ENCODE results near the gene CEPT1.

Gene CEPT1

DNA sequence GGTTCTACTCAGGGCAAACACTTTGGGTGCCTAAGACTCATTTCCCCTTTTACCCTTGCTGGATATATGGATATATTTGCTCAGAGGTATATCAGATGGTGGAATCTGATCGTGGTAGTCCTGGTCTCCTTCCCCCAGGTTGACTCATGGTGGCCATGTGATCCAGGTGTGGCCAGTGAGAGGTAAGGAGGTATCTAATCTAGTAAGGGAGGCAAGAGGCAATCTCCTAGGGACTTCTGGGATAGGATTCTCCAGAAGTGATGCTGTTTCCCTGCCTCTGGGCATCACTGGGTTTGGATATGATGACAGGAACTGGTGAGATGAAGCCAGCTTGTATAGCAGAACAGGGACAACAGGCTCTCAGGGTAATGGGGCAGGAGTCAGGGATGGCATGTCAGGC lies 68.9 kb downstream of the CEPT1 start:
- no peak overlapping the region for H3K27ac ChIP-seq
- H3K9ac ChIP-seq = no peak overlapping the region
- H3K4me1 ChIP-seq = peaks cover 5% of the 10 kb centered on the region
- no peak overlapping the region for H3K4me3 ChIP-seq (ENCODE audit: low read depth, low read length)
- TF ChIP-seq, protein P1, sequence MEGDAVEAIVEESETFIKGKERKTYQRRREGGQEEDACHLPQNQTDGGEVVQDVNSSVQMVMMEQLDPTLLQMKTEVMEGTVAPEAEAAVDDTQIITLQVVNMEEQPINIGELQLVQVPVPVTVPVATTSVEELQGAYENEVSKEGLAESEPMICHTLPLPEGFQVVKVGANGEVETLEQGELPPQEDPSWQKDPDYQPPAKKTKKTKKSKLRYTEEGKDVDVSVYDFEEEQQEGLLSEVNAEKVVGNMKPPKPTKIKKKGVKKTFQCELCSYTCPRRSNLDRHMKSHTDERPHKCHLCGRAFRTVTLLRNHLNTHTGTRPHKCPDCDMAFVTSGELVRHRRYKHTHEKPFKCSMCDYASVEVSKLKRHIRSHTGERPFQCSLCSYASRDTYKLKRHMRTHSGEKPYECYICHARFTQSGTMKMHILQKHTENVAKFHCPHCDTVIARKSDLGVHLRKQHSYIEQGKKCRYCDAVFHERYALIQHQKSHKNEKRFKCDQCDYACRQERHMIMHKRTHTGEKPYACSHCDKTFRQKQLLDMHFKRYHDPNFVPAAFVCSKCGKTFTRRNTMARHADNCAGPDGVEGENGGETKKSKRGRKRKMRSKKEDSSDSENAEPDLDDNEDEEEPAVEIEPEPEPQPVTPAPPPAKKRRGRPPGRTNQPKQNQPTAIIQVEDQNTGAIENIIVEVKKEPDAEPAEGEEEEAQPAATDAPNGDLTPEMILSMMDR (IDR thresholded peaks at IDR 0.05) = no peak
- H3K79me2 ChIP-seq = no peaks in the 10 kb centered on the region
- H3K27me3 ChIP-seq (ENCODE audit: control insufficient read depth, insufficient read depth, low read length) = no peaks in the 10 kb centered on the region
- H3K9me3 ChIP-seq (ENCODE audit: control insufficient read depth, low read length) = no peaks in the 10 kb centered on the region
- H2AFZ ChIP-seq = no peak overlapping the region
- no peaks in the 10 kb centered on the region for H3K36me3 ChIP-seq (ENCODE audit: control insufficient read depth, insufficient read depth, low read length)
- H3K4me2 ChIP-seq (ENCODE audit: low read length) = no peak overlapping the region

DNA sequence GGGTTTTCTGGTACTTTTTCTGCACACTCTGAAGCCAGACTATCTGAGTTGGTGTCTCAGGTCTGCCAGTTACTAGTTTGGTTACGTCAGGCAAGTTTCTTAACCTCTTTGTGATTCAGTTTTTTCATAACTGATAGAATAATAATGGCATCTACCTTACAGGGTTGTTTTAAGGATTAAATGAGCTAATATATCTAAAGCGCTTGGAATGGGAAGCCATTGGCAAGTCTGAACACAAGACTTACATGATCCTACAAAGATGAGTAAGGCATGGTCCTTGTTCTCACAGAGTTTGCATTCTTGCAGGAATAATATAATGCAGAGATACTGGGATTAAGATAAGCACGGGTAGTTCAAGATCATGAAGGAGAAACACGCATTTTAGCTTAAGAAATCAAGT lies 69.6 kb downstream of the CEPT1 start:
- no peaks in the 10 kb centered on the region for H3K27me3 ChIP-seq (ENCODE audit: control insufficient read depth, insufficient read depth, low read length)

DNA sequence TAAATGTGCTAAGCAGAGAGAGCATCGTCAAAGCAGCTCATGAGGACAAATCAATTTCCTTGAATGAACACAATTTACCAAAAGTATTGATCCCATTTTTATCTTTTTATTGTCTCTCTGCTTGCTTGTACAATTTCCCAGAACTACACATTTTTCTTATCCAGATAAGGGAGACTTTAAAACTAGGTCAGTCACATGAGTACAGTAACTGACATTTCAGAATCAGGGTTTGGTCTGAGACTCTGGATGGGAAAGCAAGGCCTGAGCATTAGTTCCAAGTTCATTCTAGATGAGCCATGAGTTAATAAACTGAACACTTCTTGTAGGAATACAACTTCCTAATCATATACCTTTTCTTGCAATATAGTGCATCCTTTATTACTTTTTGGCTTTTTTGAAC lies 71.9 kb downstream of the CEPT1 start:
- Histone ChIP-seq H3K9me3 (ENCODE audit: control insufficient read depth, low read length) (no peaks in the 10 kb centered on the region), H3K27ac (peak overlapping the region; percentile 62), H3K27me3 (ENCODE audit: control insufficient read depth, insufficient read depth, low read length) (no peaks in the 10 kb centered on the region), H3K4me3 (ENCODE audit: low read depth, low read length) (no peak overlapping the region), H3K9ac (no peak overlapping the region), H2AFZ (no peak overlapping the region), H3K36me3 (ENCODE audit: control insufficient read depth, insufficient read depth, low read length) (no peaks in the 10 kb centered on the region), H3K4me2 (ENCODE audit: low read length) (no peak overlapping the region), H3K79me2 (no peaks in the 10 kb centered on the region), H3K4me1 (peaks cover 5% of the 10 kb centered on the region)
- TF ChIP-seq, protein P1 (IDR thresholded peaks at IDR 0.05) = no peak

More for the DNA sequence above, 69.6 kb downstream of the CEPT1 start:
- TF ChIP-seq, protein P1 (IDR thresholded peaks at IDR 0.05) = no peak
- no peaks in the 10 kb centered on the region for H3K9me3 ChIP-seq (ENCODE audit: control insufficient read depth, low read length)
- H3K27ac ChIP-seq = no peak overlapping the region
- no peak overlapping the region for H3K4me2 ChIP-seq (ENCODE audit: low read length)
- no peak overlapping the region for H2AFZ ChIP-seq
- H3K36me3 ChIP-seq (ENCODE audit: control insufficient read depth, insufficient read depth, low read length) = no peaks in the 10 kb centered on the region
- H3K79me2 ChIP-seq = no peaks in the 10 kb centered on the region
- H3K9ac ChIP-seq = no peak overlapping the region
- H3K4me1 ChIP-seq = peaks cover 5% of the 10 kb centered on the region
- H3K4me3 ChIP-seq (ENCODE audit: low read depth, low read length) = no peak overlapping the region

DNA sequence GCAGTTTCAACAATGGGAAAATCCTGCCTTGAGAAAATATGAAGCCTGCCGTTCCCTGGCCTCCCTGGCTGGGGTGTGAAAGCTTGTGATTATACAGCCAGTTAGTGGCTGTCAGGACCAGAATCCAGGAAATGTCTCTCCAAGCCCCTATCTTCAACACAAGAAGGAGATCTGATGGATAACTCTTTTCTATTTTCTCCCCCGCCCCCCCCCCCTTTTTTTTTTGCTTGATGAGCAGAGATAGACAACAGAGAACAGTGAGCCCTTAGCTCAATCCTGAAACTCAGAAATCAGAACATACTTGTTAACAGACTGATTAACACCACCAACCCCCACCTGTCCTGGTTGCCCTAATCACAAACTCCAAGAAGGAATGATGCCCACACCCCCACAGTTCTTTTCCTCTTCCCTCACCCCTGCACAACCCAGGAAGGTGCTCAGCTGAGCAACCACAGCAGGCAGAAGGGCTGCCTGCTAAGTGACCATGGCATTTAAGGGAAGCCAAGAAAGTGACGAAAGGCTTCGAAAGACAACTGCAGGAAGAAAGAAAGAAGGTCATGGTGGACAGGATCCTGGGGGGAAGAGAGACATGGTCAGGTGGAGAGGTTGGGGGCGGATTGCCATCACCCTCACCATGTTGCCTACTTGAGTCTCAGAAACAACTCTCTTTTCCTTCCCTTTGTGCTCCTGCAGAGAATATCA lies 72.8 kb downstream of the CEPT1 start:
- H3K4me2 ChIP-seq (ENCODE audit: low read length) = peak overlapping the region; percentile 16
- no peaks in the 10 kb centered on the region for H3K79me2 ChIP-seq
- no peak overlapping the region for H3K4me3 ChIP-seq (ENCODE audit: low read depth, low read length)
- H2AFZ ChIP-seq = peak overlapping the region; percentile 60
- H3K4me1 ChIP-seq = peaks cover 5% of the 10 kb centered on the region
- no peaks in the 10 kb centered on the region for H3K27me3 ChIP-seq (ENCODE audit: control insufficient read depth, insufficient read depth, low read length)
- H3K36me3 ChIP-seq (ENCODE audit: control insufficient read depth, insufficient read depth, low read length) = no peaks in the 10 kb centered on the region
- H3K27ac ChIP-seq = peak overlapping the region; percentile 68
- H3K9me3 ChIP-seq (ENCODE audit: control insufficient read depth, low read length) = no peaks in the 10 kb centered on the region
- TF ChIP-seq, protein P1 (IDR thresholded peaks at IDR 0.05) = no peak
- no peak overlapping the region for H3K9ac ChIP-seq

DNA sequence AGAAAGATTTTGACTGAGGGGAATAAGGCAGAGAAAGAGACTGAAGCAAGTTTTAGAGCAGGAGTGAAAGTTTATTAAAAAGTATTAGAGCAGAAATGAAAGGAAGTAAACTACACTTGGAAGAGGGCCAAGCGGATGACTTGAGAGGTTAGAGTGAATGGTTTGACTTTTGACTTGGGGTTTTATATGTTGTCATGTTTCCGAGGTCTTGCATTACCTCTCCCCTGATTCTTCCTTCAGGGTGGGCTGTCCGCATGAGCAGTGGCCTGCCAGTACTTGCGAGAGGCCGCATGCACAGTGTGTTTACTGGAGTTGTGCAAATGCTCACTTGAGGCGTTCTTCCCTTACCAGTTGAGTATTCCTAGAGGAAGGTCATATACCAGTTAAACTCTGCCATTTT lies 73.4 kb downstream of the CEPT1 start:
- Histone ChIP-seq H3K4me1 (peaks cover 5% of the 10 kb centered on the region), H3K27me3 (ENCODE audit: control insufficient read depth, insufficient read depth, low read length) (no peaks in the 10 kb centered on the region), H3K4me2 (ENCODE audit: low read length) (no peak overlapping the region), H3K4me3 (ENCODE audit: low read depth, low read length) (no peak overlapping the region), H3K36me3 (ENCODE audit: control insufficient read depth, insufficient read depth, low read length) (no peaks in the 10 kb centered on the region), H3K27ac (peak overlapping the region; percentile 68), H3K9me3 (ENCODE audit: control insufficient read depth, low read length) (no peaks in the 10 kb centered on the region), H3K9ac (no peak overlapping the region), H2AFZ (no peak overlapping the region), H3K79me2 (no peaks in the 10 kb centered on the region)
- TF ChIP-seq, protein P1 (IDR thresholded peaks at IDR 0.05) = no peak
